GM21723 (cell line): ENCODE data around the gene RAB11FIP4.

Experiments
- ATAC-seq: cut with Tn5 transposase; IDR thresholded peaks from one replicate; pipeline ENCODE4 v1.9.1; 2021; ENCODE audit warnings: mild to moderate bottlenecking, moderate library complexity; ENCODE audit not compliant: unreplicated experiment

The RAB11FIP4 gene

GRCh38 chr17:31386542-31387075 lies 4.9 kb upstream of the RAB11FIP4 start:
- no peak for ATAC-seq

GRCh38 chr17:31387438-31387837 lies 4.0 kb upstream of the RAB11FIP4 start:
- no peak for ATAC-seq

GRCh38 chr17:31388351-31388750 lies 3.1 kb upstream of the RAB11FIP4 start:
- no peak for ATAC-seq

- ATAC-seq: no peak
These were observed 2.5 kb upstream of the RAB11FIP4 start for GRCh38 chr17:31388770-31389656.

GRCh38 chr17:31389657-31390381 lies 1.7 kb upstream of the RAB11FIP4 start:
- no peak for ATAC-seq

GRCh38 chr17:31390426-31390747 lies 1.1 kb upstream of the RAB11FIP4 start:
- ATAC-seq: no peak

- ATAC-seq: no peak
These were observed 553 bp upstream of the RAB11FIP4 start for GRCh38 chr17:31390748-31391495.

GRCh38 chr17:31392002-31392855 lies 754 bp downstream of the RAB11FIP4 start:
- ATAC-seq: no peak

- ATAC-seq: no peak
These were observed 1.6 kb downstream of the RAB11FIP4 start for GRCh38 chr17:31392856-31393748.

- no peak for ATAC-seq
These were observed 2.3 kb downstream of the RAB11FIP4 start for GRCh38 chr17:31393749-31394146.

GRCh38 chr17:31394544-31394943 lies 3.1 kb downstream of the RAB11FIP4 start:
- ATAC-seq: no peak

- no peak for ATAC-seq
These were observed 5.9 kb downstream of the RAB11FIP4 start for GRCh38 chr17:31397256-31397939.

- no peak for ATAC-seq
These were observed 7.2 kb downstream of the RAB11FIP4 start for GRCh38 chr17:31398381-31399311.

GRCh38 chr17:31400481-31400950 lies 9.0 kb downstream of the RAB11FIP4 start:
- ATAC-seq: no peak

GRCh38 chr17:31401456-31402254 lies 10.2 kb downstream of the RAB11FIP4 start:
- no peak for ATAC-seq

GRCh38 chr17:31404028-31404949 lies 12.8 kb downstream of the RAB11FIP4 start:
- no peak for ATAC-seq
